ENCODE measurements around the gene BAZ1A. TPM values are rescaled to one million over a fixed set of nuclear protein-coding genes. Genes with fewer than 3 reads are reported as not detected.

The BAZ1A gene
- total and polyA plus RNA-seq, 2 of the 8 experiments (the other 6 are each of a cell fraction or from before 2014, with no cell fraction given) = 8.0 to 23.1 TPM

DNA sequence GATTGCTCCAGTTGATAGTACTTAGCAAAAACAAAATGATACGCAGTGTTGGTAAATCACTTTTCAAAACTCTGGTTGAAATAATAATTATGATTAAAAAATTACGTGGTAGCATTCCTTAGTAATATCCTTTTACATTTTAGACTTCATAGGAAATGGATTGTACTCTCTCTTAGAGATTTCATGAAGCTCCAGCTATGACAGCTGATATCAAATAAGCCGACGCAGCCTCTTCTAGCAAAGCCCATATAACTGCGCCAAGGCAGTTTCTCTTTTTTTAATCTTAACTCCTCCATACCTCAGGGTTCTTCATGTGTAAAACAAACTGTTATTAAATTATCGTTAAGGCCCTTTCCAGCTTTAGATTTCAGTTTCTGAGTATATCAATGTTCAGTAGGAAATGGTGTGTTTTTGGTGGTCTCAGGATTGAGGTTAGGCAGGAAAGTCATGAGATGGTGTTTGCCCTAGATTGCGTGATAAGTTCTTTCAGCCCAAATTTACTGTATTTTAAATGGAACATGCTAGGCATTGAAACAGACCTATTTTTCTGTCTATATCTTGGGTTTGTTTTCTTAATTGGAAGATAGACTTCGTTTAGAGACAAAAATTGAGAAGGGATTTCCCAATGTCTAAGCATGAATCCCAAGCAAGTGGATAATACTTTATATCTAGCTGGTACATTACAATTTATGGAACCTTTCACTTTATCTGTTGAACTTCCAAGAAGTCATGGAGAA, 159.9 kb downstream of the BAZ1A start:
- Histone ChIP-seq H2AFZ (ENCODE audit: low read length) (0 out of 2 replicates have a peak overlapping the region, but pooled peaks have one; percentile 42), H3K23ac (ENCODE audit: insufficient read length) (no peak overlapping the region), H3K27ac (ENCODE audit: low read depth, low read length) (no peak overlapping the region), H2BK12ac (ENCODE audit: low read depth, low read length) (no peak overlapping the region), H3K79me1 (ENCODE audit: low read depth, low read length) (no peaks in the 10 kb centered on the region), H3K9ac (replicated peaks in 1 of 4; ENCODE audit: extremely low read depth in 1 of 4, low read depth in 3 of 4, low read length in 3 of 4) (peak overlapping the region in 1 of 4 experiments; percentile 30; a peak in 1 of 7 replicates), H4K8ac (ENCODE audit: extremely low read depth, insufficient read depth, low read length) (no peak overlapping the region), H2AK5ac (ENCODE audit: low read depth, low read length) (no peak overlapping the region), H3K4me3 (ENCODE audit: extremely low read depth in 1 of 4, insufficient read depth in 2 of 4, low read depth in 3 of 4, low read length in 4 of 4) (peak overlapping the region; percentile 73 to 99 (median 88); a peak in 7 of 8 replicates), H4K91ac (replicated peaks; ENCODE audit: insufficient read length, low read length) (no peak overlapping the region), H4K5ac (ENCODE audit: insufficient read length, low read depth, low read length) (no peak overlapping the region), H2BK5ac (ENCODE audit: low read depth, low read length) (no peak overlapping the region), H3K36me3 (ENCODE audit: control insufficient read depth in 2 of 4, insufficient read depth in 4 of 4, low read length in 3 of 4) (peaks cover 0 to 11% (median 2%) of the 10 kb centered on the region in 4 experiments; a peak in 2 of 8 replicates), H2BK15ac (ENCODE audit: low read length) (no peak overlapping the region), H2BK20ac (ENCODE audit: low read length) (no peak overlapping the region), H3K4me2 (ENCODE audit: insufficient read depth in 1 of 2, low read depth in 2 of 2, low read length in 2 of 2) (peak overlapping the region; percentile 69 to 86; a peak in 3 of 4 replicates), H3K9me3 (ENCODE audit: insufficient read depth in 2 of 2, low read depth in 1 of 2, low read length in 1 of 2) (no peaks in the 10 kb centered on the region), H3K4ac (replicated peaks; ENCODE audit: insufficient read length, low read depth, low read length) (no peak overlapping the region), H3K56ac (replicated peaks; ENCODE audit: insufficient read length, low read depth, low read length) (no peak overlapping the region), H3K79me2 (ENCODE audit: control insufficient read depth in 1 of 2, insufficient read depth in 2 of 2, low read length in 2 of 2) (peaks cover 0 to 7% of the 10 kb centered on the region in 2 experiments; a peak in 2 of 4 replicates), H3K18ac (ENCODE audit: extremely low read depth, low read length) (no peak overlapping the region), H3K14ac (ENCODE audit: insufficient read length) (no peak overlapping the region), H2BK120ac (replicated peaks; ENCODE audit: low read depth, low read length) (no peak overlapping the region), H4K20me1 (replicated peaks in 1 of 2; ENCODE audit: control insufficient read depth in 1 of 2, insufficient read depth in 2 of 2, low read length in 2 of 2) (no peaks in the 10 kb centered on the region), H3K23me2 (ENCODE audit: low read depth, low read length) (peaks cover 3% of the 10 kb centered on the region), H3K27me3 (replicated peaks in 1 of 4; ENCODE audit: control insufficient read depth in 3 of 4, extremely low read depth in 1 of 4, insufficient read depth in 3 of 4, low read length in 3 of 4) (peaks cover 0 to 4% (median 0%) of the 10 kb centered on the region in 4 experiments; a peak in 3 of 7 replicates), H3K4me1 (replicated peaks in 1 of 4; ENCODE audit: control insufficient read depth in 3 of 4, insufficient read depth in 4 of 4, low read length in 3 of 4) (no peaks in the 10 kb centered on the region)
- 78% methylated on average over 8 of the region's 8 CpGs; no CpG with 5 or more reads in 1 of the 2 experiments for WGBS, 2 experiments (ENCODE audit: extremely low coverage in 1 of 2, insufficient coverage in 1 of 2, insufficient read length in 1 of 2, insufficient replicate concordance in 2 of 2, low coverage in 1 of 2, low lambda C conversion rate in 2 of 2, missing lambda C conversion rate in 1 of 2)
- ChIA-PET POLR2A (ENCODE audit: partially characterized antibody) (interaction anchor here (0.8 to 6.3 kb wide), 3 partner anchors 9 to 85 kb away, joined by 3 to 31 read pairs (median 5); partner anchors contain the start of gene SNX6), CTCF (ENCODE audit: partially characterized antibody) (interaction anchor here (0.8 to 1.6 kb wide), 4 partner anchors 8 to 42 kb away, joined by 3 to 5 read pairs (median 4); no protein-coding TSS in a partner anchor)
- DNase-seq (ENCODE audit: low read depth in 1 of 2, low spot score in 2 of 2) = no peak
- FAIRE-seq = no peak
- TF ChIP-seq SP4 (IDR thresholded peaks at IDR 0.05; ENCODE audit: low read length) (no peak), GABPA (IDR thresholded peaks at IDR 0.05; ENCODE audit: borderline replicate concordance, insufficient read depth, low read length) (no peak), RAD21 (IDR thresholded peaks at IDR 0.05 in 1 of 2, conservative IDR thresholded peaks at IDR 0.05 in 1 of 2; ENCODE audit: low read depth in 2 of 2, low read length in 2 of 2) (no peak), SP2 (IDR thresholded peaks at IDR 0.05; ENCODE audit: low read length) (no peak), TCF12 (IDR thresholded peaks at IDR 0.05; ENCODE audit: low read depth, low read length) (no peak), POLR2A (IDR thresholded peaks at IDR 0.05; ENCODE audit: control extremely low read depth in 1 of 2, low read depth in 2 of 2, low read length in 2 of 2) (no peak)
- TF ChIP-seq, protein P1, sequence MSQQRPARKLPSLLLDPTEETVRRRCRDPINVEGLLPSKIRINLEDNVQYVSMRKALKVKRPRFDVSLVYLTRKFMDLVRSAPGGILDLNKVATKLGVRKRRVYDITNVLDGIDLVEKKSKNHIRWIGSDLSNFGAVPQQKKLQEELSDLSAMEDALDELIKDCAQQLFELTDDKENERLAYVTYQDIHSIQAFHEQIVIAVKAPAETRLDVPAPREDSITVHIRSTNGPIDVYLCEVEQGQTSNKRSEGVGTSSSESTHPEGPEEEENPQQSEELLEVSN (IDR thresholded peaks at IDR 0.05) = no peak
- TF ChIP-seq, protein P2, sequence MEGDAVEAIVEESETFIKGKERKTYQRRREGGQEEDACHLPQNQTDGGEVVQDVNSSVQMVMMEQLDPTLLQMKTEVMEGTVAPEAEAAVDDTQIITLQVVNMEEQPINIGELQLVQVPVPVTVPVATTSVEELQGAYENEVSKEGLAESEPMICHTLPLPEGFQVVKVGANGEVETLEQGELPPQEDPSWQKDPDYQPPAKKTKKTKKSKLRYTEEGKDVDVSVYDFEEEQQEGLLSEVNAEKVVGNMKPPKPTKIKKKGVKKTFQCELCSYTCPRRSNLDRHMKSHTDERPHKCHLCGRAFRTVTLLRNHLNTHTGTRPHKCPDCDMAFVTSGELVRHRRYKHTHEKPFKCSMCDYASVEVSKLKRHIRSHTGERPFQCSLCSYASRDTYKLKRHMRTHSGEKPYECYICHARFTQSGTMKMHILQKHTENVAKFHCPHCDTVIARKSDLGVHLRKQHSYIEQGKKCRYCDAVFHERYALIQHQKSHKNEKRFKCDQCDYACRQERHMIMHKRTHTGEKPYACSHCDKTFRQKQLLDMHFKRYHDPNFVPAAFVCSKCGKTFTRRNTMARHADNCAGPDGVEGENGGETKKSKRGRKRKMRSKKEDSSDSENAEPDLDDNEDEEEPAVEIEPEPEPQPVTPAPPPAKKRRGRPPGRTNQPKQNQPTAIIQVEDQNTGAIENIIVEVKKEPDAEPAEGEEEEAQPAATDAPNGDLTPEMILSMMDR (IDR thresholded peaks at IDR 0.05; ENCODE audit: control extremely low read depth in 1 of 3, insufficient read depth in 1 of 3, low read depth in 1 of 3, low read length in 3 of 3) = no peak
